Measurements from ENCODE around the gene PLA2G4F.

DNA sequence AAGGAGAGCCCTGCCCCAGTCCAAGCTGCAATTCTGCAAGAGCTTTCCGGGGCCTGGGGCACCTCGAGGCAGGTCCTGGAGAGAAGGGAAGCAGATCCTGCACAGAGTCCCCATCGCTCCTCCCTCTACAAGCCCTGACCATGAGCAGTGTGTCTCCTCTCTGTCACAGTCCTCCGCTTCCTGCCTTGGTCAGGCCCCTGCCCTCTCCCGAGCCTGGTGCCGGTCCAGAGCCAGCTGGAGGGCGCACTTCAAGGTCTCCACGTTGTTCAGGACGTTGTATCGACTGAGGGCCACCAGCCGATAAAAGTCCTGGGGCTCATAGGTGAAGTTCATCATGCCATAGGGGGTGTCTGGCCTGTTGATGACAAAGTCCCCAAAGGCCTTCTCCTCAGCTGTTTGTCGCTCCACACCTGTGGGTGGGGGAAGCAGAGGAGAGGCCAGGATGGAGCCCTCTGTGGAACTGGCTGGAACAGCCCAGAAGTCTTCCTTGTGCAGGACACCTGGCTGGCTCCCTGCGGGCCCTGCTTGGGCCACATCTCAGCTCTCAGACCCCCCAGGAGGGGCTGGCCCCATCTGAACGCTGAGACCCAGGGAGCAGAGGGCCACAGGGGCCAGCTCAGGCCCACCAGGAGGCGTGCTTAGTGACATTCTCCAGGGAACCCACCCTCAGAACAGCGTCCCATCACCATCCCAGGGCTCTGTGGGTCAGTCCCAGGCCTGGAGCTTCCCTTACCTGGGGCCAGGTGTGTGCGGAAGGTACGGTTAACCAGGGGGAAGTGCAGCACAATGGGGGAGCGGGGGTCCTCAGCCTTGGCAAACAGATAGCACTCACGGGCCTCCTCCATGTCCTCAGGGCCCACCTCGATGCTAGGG, 14.4 kb downstream of the PLA2G4F start:
- TF ChIP-seq BCL11A (tag by site-specific recombination; IDR thresholded peaks at IDR 0.05; ENCODE audit: low read depth) (no peak), ZNF596 (tag by site-specific recombination; IDR thresholded peaks at IDR 0.05) (no peak), ZNF776 (tag by site-specific recombination; IDR thresholded peaks at IDR 0.05; ENCODE audit: borderline replicate concordance) (no peak), ZNF510 (tag by site-specific recombination; IDR thresholded peaks at IDR 0.05; ENCODE audit: insufficient replicate concordance) (no peak), KLF16 (tag by site-specific recombination; IDR thresholded peaks at IDR 0.05) (no peak), ZNF610 (tag by site-specific recombination; IDR thresholded peaks at IDR 0.05; ENCODE audit: borderline replicate concordance) (no peak), ZNF16 (tag by site-specific recombination; IDR thresholded peaks at IDR 0.05; ENCODE audit: low read depth) (no peak), ZFP69B (tag by site-specific recombination; IDR thresholded peaks at IDR 0.05) (no peak)
- TF ChIP-seq, protein P1, sequence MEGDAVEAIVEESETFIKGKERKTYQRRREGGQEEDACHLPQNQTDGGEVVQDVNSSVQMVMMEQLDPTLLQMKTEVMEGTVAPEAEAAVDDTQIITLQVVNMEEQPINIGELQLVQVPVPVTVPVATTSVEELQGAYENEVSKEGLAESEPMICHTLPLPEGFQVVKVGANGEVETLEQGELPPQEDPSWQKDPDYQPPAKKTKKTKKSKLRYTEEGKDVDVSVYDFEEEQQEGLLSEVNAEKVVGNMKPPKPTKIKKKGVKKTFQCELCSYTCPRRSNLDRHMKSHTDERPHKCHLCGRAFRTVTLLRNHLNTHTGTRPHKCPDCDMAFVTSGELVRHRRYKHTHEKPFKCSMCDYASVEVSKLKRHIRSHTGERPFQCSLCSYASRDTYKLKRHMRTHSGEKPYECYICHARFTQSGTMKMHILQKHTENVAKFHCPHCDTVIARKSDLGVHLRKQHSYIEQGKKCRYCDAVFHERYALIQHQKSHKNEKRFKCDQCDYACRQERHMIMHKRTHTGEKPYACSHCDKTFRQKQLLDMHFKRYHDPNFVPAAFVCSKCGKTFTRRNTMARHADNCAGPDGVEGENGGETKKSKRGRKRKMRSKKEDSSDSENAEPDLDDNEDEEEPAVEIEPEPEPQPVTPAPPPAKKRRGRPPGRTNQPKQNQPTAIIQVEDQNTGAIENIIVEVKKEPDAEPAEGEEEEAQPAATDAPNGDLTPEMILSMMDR (tag by site-specific recombination; IDR thresholded peaks at IDR 0.05): no peak
- TF ChIP-seq, protein P2, sequence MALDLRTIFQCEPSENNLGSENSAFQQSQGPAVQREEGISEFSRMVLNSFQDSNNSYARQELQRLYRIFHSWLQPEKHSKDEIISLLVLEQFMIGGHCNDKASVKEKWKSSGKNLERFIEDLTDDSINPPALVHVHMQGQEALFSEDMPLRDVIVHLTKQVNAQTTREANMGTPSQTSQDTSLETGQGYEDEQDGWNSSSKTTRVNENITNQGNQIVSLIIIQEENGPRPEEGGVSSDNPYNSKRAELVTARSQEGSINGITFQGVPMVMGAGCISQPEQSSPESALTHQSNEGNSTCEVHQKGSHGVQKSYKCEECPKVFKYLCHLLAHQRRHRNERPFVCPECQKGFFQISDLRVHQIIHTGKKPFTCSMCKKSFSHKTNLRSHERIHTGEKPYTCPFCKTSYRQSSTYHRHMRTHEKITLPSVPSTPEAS (tag by site-specific recombination; IDR thresholded peaks at IDR 0.05): no peak
- TF ChIP-seq, protein P3, sequence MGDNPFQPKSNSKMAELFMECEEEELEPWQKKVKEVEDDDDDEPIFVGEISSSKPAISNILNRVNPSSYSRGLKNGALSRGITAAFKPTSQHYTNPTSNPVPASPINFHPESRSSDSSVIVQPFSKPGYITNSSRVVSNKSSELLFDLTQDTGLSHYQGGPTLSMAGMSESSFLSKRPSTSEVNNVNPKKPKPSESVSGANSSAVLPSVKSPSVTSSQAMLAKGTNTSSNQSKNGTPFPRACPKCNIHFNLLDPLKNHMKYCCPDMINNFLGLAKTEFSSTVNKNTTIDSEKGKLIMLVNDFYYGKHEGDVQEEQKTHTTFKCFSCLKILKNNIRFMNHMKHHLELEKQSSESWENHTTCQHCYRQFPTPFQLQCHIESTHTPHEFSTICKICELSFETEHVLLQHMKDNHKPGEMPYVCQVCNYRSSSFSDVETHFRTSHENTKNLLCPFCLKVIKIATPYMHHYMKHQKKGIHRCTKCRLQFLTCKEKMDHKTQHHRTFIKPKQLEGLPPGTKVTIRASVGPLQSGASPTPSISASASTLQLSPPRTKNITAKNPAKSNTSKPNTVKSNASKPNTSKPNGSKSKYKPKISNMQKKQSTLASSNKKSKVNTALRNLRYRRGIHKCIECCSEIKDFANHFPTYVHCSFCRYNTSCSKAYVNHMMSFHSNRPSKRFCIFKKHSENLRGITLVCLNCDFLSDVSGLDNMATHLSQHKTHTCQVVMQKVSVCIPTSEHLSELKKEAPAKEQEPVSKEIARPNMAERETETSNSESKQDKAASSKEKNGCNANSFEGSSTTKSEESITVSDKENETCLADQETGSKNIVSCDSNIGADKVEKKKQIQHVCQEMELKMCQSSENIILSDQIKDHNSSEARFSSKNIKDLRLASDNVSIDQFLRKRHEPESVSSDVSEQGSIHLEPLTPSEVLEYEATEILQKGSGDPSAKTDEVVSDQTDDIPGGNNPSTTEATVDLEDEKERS (tag by site-specific recombination; IDR thresholded peaks at IDR 0.05): no peak
- TF ChIP-seq, protein P4, sequence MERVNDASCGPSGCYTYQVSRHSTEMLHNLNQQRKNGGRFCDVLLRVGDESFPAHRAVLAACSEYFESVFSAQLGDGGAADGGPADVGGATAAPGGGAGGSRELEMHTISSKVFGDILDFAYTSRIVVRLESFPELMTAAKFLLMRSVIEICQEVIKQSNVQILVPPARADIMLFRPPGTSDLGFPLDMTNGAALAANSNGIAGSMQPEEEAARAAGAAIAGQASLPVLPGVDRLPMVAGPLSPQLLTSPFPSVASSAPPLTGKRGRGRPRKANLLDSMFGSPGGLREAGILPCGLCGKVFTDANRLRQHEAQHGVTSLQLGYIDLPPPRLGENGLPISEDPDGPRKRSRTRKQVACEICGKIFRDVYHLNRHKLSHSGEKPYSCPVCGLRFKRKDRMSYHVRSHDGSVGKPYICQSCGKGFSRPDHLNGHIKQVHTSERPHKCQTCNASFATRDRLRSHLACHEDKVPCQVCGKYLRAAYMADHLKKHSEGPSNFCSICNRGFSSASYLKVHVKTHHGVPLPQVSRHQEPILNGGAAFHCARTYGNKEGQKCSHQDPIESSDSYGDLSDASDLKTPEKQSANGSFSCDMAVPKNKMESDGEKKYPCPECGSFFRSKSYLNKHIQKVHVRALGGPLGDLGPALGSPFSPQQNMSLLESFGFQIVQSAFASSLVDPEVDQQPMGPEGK (tag by site-specific recombination; IDR thresholded peaks at IDR 0.05): no peak
- TF ChIP-seq, protein P5, sequence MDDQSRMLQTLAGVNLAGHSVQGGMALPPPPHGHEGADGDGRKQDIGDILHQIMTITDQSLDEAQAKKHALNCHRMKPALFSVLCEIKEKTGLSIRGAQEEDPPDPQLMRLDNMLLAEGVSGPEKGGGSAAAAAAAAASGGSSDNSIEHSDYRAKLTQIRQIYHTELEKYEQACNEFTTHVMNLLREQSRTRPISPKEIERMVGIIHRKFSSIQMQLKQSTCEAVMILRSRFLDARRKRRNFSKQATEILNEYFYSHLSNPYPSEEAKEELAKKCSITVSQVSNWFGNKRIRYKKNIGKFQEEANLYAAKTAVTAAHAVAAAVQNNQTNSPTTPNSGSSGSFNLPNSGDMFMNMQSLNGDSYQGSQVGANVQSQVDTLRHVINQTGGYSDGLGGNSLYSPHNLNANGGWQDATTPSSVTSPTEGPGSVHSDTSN (CRISPR knock-in tag; IDR thresholded peaks at IDR 0.05): no peak

All from HEK293 (cell line).